ENCODE data around the gene TXNRD3.
"Not testable (repeated sequence)": the region's sequence is repeated elsewhere in the genome, so short reads cannot be mapped to it uniquely, and the experiment has no call there.

Gene TXNRD3

GRCh38 chr3:126630020-126630419 lies 24.9 kb downstream of the TXNRD3 start:
- H3K27me3 ChIP-seq (ENCODE audit: insufficient read depth, low read length, poor library complexity, severe bottlenecking): no peaks in the 10 kb centered on the region
- H3K9ac ChIP-seq (ENCODE audit: low read depth, low read length, poor library complexity, severe bottlenecking): peak overlapping the region; percentile 58
- peak overlapping the region; percentile 36 for H3K4me3 ChIP-seq (ENCODE audit: low read length, poor library complexity, severe bottlenecking)
- H2AFZ ChIP-seq (ENCODE audit: low read length): peak overlapping the region; percentile 57
- peaks cover 22% of the 10 kb centered on the region for H3F3A ChIP-seq (ENCODE audit: low read depth)
- peaks cover 55% of the 10 kb centered on the region for H3K4me1 ChIP-seq (ENCODE audit: insufficient read depth, low read length, poor library complexity, severe bottlenecking)
- no peaks in the 10 kb centered on the region for H4K20me1 ChIP-seq (ENCODE audit: insufficient read depth, low read length, poor library complexity, severe bottlenecking)
- H3K9me3 ChIP-seq (ENCODE audit: insufficient read depth, low read depth, low read length): no peaks in the 10 kb centered on the region
- peaks cover 9% of the 10 kb centered on the region for H3K36me3 ChIP-seq (ENCODE audit: insufficient read depth, low read length)
- H3K79me2 ChIP-seq (ENCODE audit: insufficient read depth, low read length): no peaks in the 10 kb centered on the region
- H3K4me2 ChIP-seq (ENCODE audit: low read depth, low read length, poor library complexity, severe bottlenecking): peak overlapping the region; percentile 52
- TF ChIP-seq CTCF (conservative IDR thresholded peaks at IDR 0.05; ENCODE audit: low read length) (no peak), EZH2phosphoT487 (IDR thresholded peaks at IDR 0.05; ENCODE audit: borderline replicate concordance) (no peak)
- H3K9me2 ChIP-seq (replicated peaks; ENCODE audit: low read depth, low read length): no peaks in the 10 kb centered on the region

- Histone ChIP-seq H3K4me3 (ENCODE audit: low read length, poor library complexity, severe bottlenecking) (peak overlapping the region; percentile 47), H3K4me1 (ENCODE audit: insufficient read depth, low read length, poor library complexity, severe bottlenecking) (peaks cover 83% of the 10 kb centered on the region), H3F3A (ENCODE audit: low read depth) (peaks cover 22% of the 10 kb centered on the region), H3K4me2 (ENCODE audit: low read depth, low read length, poor library complexity, severe bottlenecking) (peak overlapping the region; percentile 66), H3K9ac (ENCODE audit: low read depth, low read length, poor library complexity, severe bottlenecking) (peak overlapping the region; percentile 65)
- not testable (repeated sequence) for H3K9me3 ChIP-seq (ENCODE audit: insufficient read depth, low read depth, low read length); H3K79me2 ChIP-seq (ENCODE audit: insufficient read depth, low read length); H2AFZ ChIP-seq (ENCODE audit: low read length); H3K27me3 ChIP-seq (ENCODE audit: insufficient read depth, low read length, poor library complexity, severe bottlenecking); H4K20me1 ChIP-seq (ENCODE audit: insufficient read depth, low read length, poor library complexity, severe bottlenecking); H3K36me3 ChIP-seq (ENCODE audit: insufficient read depth, low read length); H3K9me2 ChIP-seq (replicated peaks; ENCODE audit: low read depth, low read length)
These were observed 29.2 kb downstream of the TXNRD3 start for GRCh38 chr3:126625735-126626134.

- no peak overlapping the region for H3K4me3 ChIP-seq (ENCODE audit: low read length, poor library complexity, severe bottlenecking)
- H3K9me3 ChIP-seq (ENCODE audit: insufficient read depth, low read depth, low read length): no peaks in the 10 kb centered on the region
- no peaks in the 10 kb centered on the region for H4K20me1 ChIP-seq (ENCODE audit: insufficient read depth, low read length, poor library complexity, severe bottlenecking)
- no peaks in the 10 kb centered on the region; the same call in 1 of the 2 replicates for H3K36me3 ChIP-seq (ENCODE audit: insufficient read depth, low read length)
- H2AFZ ChIP-seq (ENCODE audit: low read length): no peak overlapping the region
- H3K79me2 ChIP-seq (ENCODE audit: insufficient read depth, low read length): no peaks in the 10 kb centered on the region
- H3K27me3 ChIP-seq (ENCODE audit: insufficient read depth, low read length, poor library complexity, severe bottlenecking): no peaks in the 10 kb centered on the region
- H3K9ac ChIP-seq (ENCODE audit: low read depth, low read length, poor library complexity, severe bottlenecking): peak overlapping the region; percentile 5
- no peak overlapping the region for H3K4me2 ChIP-seq (ENCODE audit: low read depth, low read length, poor library complexity, severe bottlenecking)
- H3F3A ChIP-seq (ENCODE audit: low read depth): peaks cover 7% of the 10 kb centered on the region
- peaks cover 80% of the 10 kb centered on the region for H3K4me1 ChIP-seq (ENCODE audit: insufficient read depth, low read length, poor library complexity, severe bottlenecking)
- no peaks in the 10 kb centered on the region for H3K9me2 ChIP-seq (replicated peaks; ENCODE audit: low read depth, low read length)
- no peak for TF ChIP-seq CTCF (conservative IDR thresholded peaks at IDR 0.05; ENCODE audit: low read length)
- TF ChIP-seq EZH2phosphoT487 (IDR thresholded peaks at IDR 0.05; ENCODE audit: borderline replicate concordance): no peak
These were observed 32.2 kb downstream of the TXNRD3 start for GRCh38 chr3:126622694-126623093.

GRCh38 chr3:126621627-126622345 lies 33.1 kb downstream of the TXNRD3 start:
- Histone ChIP-seq H2AFZ (ENCODE audit: low read length) (no peak overlapping the region), H3K4me3 (ENCODE audit: low read length, poor library complexity, severe bottlenecking) (no peak overlapping the region), H3K9me3 (ENCODE audit: insufficient read depth, low read depth, low read length) (no peaks in the 10 kb centered on the region), H3K36me3 (ENCODE audit: insufficient read depth, low read length) (no peaks in the 10 kb centered on the region; the same call in 1 of the 2 replicates), H3K9ac (ENCODE audit: low read depth, low read length, poor library complexity, severe bottlenecking) (peak overlapping the region; percentile 5), H3F3A (ENCODE audit: low read depth) (peaks cover 7% of the 10 kb centered on the region), H3K4me1 (ENCODE audit: insufficient read depth, low read length, poor library complexity, severe bottlenecking) (peaks cover 80% of the 10 kb centered on the region), H3K9me2 (replicated peaks; ENCODE audit: low read depth, low read length) (no peaks in the 10 kb centered on the region), H3K4me2 (ENCODE audit: low read depth, low read length, poor library complexity, severe bottlenecking) (no peak overlapping the region), H3K27me3 (ENCODE audit: insufficient read depth, low read length, poor library complexity, severe bottlenecking) (no peaks in the 10 kb centered on the region), H4K20me1 (ENCODE audit: insufficient read depth, low read length, poor library complexity, severe bottlenecking) (no peaks in the 10 kb centered on the region), H3K79me2 (ENCODE audit: insufficient read depth, low read length) (no peaks in the 10 kb centered on the region)
- TF ChIP-seq CTCF (conservative IDR thresholded peaks at IDR 0.05; ENCODE audit: low read length): no peak
- TF ChIP-seq EZH2phosphoT487 (IDR thresholded peaks at IDR 0.05; ENCODE audit: borderline replicate concordance): no peak
